K562 (cell line): ENCODE data around the gene AP1M2. TPM values are rescaled to one million over a fixed set of nuclear protein-coding genes. Genes with fewer than 3 reads are reported as not detected.

Experiments used
- ARID1B ChIP-seq: fragments of 450-650 bp; IDR thresholded peaks from 2 replicates; pipeline ENCODE4 v1.6.1; 2016; ENCODE audit warnings: antibody characterized with exemption, mild to moderate bottlenecking, inconsistent platforms
- CCNT2 ChIP-seq: IDR thresholded peaks from 2 replicates; pipeline ENCODE4 v1.6.1; 2011; ENCODE audit warnings: borderline replicate concordance, low read depth, mild to moderate bottlenecking, moderate library complexity, mixed read lengths, low read length; ENCODE audit not compliant: insufficient read length; ENCODE audit errors: extremely low read depth
- FOXA1 ChIP-seq: fragments of 450-650 bp; IDR thresholded peaks from 2 replicates; pipeline ENCODE4 v1.6.1; 2016; ENCODE audit warnings: mild to moderate bottlenecking, borderline replicate concordance
- MIER1 ChIP-seq: fragments of 450-650 bp; IDR thresholded peaks from 2 replicates; pipeline ENCODE4 v1.6.1; 2016; ENCODE audit warnings: antibody characterized with exemption, mild to moderate bottlenecking, low read depth
- PHB ChIP-seq: fragments of 250-450 bp; sonication (Bioruptor Pico); IDR thresholded peaks from 2 replicates; pipeline ENCODE4 v1.5.0; 2021
- SRF ChIP-seq, 2 experiments: fragments of 250-450, 450-650 bp in 1 of 2; sonication (Bioruptor Pico) in 1 of 2; sonication (generic) in 1 of 2; formaldehyde crosslinking; IDR thresholded peaks; 2 replicates each; pipeline versions ENCODE4 v1.5.0 to v1.5.1; 2020 to 2022; ENCODE audit warnings: mild to moderate bottlenecking in 1 of 2, missing genetic modification reagents in 1 of 2
- STAT5B ChIP-seq: fragments of 250-450 bp; sonication (Bioruptor Pico); IDR thresholded peaks from 2 replicates; pipeline ENCODE4 v1.8.0; 2021; ENCODE audit warnings: mild to moderate bottlenecking, inconsistent platforms
- ZNF263 ChIP-seq: sonication (generic); formaldehyde crosslinking; IDR thresholded peaks from 2 replicates; pipeline ENCODE4 v1.8.0; 2022; ENCODE audit warnings: mild to moderate bottlenecking, missing genetic modification reagents, borderline replicate concordance
- ZNF311 ChIP-seq: fragments of 250-450 bp; sonication (Bioruptor Pico); IDR thresholded peaks from 2 replicates; pipeline ENCODE4 v1.4.0; 2020; ENCODE audit warnings: mild to moderate bottlenecking, moderate library complexity
- polyA plus RNA-seq, 8 experiments: library from polyadenylated mRNA; depleted of rRNA in 4 of 8; stranded (reverse) in 5 of 8; unstranded in 3 of 8; fragments of >200 nt; fragmentation: Nextera tagmentation in 2 of 8; fragmentation: Illumina TruSeq in 1 of 8; extraction: Ambion mirVana in 2 of 8; extraction: Trizol in 1 of 8; gene quantifications; 2 replicates each; pipeline versions ENCODE4 v1.2.1 to v1.2.3, GENCODE V29; 2011 to 2014; ENCODE audit warnings: inconsistent platforms in 1 of 8, missing spikeins in 1 of 8
- total RNA-seq, 7 experiments: library from RNA; depleted of rRNA in 6 of 7; stranded (reverse); fragments of >200 nt in 6 of 7; fragmentation: Illumina TruSeq in 2 of 7; extraction: Trizol in 2 of 7; gene quantifications; 2 replicates each; pipeline versions ENCODE4 v1.2.1 to v1.2.3, GENCODE V29; 2011 to 2021; ENCODE audit warnings: low replicate concordance in 1 of 7
- TF ChIP-seq, protein P1 (sequence below), 2 experiments: fragments of 450-650 bp; IDR thresholded peaks; 2 replicates each; pipeline ENCODE4 v1.6.1; 2016
- TF ChIP-seq, protein P2 (sequence below), 2 experiments: fragments of 450-650 bp; IDR thresholded peaks; 2 replicates each; pipeline ENCODE4 v1.6.1; 2016; ENCODE audit warnings: mild to moderate bottlenecking in 2 of 2, borderline replicate concordance in 1 of 2, low read depth in 1 of 2, moderate library complexity in 1 of 2
- TF ChIP-seq, protein P3 (sequence below): sonication (generic); formaldehyde crosslinking; IDR thresholded peaks from 2 replicates; pipeline ENCODE4 v1.9.0; 2022; ENCODE audit warnings: mild to moderate bottlenecking, missing genetic modification reagents
- TF ChIP-seq, protein P4 (sequence below), 2 experiments: IDR thresholded peaks; 2 replicates each; pipeline ENCODE4 v1.6.1; 2011; ENCODE audit warnings: borderline replicate concordance in 1 of 2, control low read depth in 1 of 2, low read depth in 1 of 2, low read length in 1 of 2, mild to moderate bottlenecking in 1 of 2, mixed read lengths in 1 of 2, moderate library complexity in 1 of 2; ENCODE audit not compliant: insufficient read depth in 1 of 2, insufficient read length in 1 of 2, poor library complexity in 1 of 2, severe bottlenecking in 1 of 2; ENCODE audit errors: extremely low read depth in 1 of 2

AP1M2 gene
- total and polyA plus RNA-seq, 9 of the 15 experiments (the other 6 are each of a cell fraction or from before 2014, with no cell fraction given), result 0.33 to 1.4 (median 0.89) TPM; not detected in 1

DNA sequence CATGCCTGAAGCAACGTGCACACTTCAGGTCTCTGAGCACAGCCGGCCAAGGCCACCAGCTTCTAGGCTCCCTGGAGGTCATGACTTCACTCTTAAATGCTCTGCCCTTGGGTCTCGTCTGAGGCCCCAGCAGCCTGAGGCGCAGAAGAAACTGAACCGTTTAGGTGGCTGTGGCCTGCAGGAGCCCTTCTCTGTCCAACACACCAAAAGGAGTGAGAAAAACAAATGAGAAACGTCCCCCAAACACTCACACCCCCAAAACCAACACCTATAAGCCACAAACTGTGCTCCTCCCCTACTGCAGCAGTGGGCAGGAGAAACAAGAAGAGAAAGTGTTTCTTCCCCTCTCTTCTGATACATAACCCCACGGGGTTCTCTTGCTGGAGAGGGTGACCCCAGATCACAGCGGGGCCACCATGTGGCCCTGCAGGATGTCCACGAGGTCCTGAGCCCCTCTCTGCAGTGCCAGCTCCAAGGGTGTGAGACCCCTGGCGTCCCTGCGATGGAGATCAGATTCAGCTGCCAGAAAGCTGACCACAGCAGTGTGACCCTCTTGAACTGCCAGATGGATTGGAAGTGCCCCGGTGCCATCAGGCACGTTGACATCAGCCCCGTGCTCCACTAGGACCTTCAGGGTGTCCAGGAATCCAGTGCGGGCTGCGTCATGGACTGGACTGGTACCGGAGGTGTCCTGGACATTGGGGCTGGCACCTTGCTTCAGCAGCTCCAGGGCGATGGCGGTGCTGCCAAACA, 20.3 kb downstream of the AP1M2 start (continued):
- TF ChIP-seq, protein P1, sequence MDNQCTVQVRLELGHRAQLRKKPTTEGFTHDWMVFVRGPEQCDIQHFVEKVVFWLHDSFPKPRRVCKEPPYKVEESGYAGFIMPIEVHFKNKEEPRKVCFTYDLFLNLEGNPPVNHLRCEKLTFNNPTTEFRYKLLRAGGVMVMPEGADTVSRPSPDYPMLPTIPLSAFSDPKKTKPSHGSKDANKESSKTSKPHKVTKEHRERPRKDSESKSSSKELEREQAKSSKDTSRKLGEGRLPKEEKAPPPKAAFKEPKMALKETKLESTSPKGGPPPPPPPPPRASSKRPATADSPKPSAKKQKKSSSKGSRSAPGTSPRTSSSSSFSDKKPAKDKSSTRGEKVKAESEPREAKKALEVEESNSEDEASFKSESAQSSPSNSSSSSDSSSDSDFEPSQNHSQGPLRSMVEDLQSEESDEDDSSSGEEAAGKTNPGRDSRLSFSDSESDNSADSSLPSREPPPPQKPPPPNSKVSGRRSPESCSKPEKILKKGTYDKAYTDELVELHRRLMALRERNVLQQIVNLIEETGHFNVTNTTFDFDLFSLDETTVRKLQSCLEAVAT (IDR thresholded peaks at IDR 0.05), result no peak
- TF ChIP-seq STAT5B (CRISPR knock-in tag) (no peak), ARID1B (no peak), ZNF311 (CRISPR knock-in tag) (0 out of 2 replicates have a peak, but pooled peaks have one; percentile 43), CCNT2 (no peak), ZNF263 (no peak), SRF (CRISPR knock-in tag; IDR thresholded peaks at IDR 0.05) (no peak), PHB (CRISPR knock-in tag) (no peak), MIER1 (no peak), FOXA1 (no peak)
- TF ChIP-seq, protein P2, sequence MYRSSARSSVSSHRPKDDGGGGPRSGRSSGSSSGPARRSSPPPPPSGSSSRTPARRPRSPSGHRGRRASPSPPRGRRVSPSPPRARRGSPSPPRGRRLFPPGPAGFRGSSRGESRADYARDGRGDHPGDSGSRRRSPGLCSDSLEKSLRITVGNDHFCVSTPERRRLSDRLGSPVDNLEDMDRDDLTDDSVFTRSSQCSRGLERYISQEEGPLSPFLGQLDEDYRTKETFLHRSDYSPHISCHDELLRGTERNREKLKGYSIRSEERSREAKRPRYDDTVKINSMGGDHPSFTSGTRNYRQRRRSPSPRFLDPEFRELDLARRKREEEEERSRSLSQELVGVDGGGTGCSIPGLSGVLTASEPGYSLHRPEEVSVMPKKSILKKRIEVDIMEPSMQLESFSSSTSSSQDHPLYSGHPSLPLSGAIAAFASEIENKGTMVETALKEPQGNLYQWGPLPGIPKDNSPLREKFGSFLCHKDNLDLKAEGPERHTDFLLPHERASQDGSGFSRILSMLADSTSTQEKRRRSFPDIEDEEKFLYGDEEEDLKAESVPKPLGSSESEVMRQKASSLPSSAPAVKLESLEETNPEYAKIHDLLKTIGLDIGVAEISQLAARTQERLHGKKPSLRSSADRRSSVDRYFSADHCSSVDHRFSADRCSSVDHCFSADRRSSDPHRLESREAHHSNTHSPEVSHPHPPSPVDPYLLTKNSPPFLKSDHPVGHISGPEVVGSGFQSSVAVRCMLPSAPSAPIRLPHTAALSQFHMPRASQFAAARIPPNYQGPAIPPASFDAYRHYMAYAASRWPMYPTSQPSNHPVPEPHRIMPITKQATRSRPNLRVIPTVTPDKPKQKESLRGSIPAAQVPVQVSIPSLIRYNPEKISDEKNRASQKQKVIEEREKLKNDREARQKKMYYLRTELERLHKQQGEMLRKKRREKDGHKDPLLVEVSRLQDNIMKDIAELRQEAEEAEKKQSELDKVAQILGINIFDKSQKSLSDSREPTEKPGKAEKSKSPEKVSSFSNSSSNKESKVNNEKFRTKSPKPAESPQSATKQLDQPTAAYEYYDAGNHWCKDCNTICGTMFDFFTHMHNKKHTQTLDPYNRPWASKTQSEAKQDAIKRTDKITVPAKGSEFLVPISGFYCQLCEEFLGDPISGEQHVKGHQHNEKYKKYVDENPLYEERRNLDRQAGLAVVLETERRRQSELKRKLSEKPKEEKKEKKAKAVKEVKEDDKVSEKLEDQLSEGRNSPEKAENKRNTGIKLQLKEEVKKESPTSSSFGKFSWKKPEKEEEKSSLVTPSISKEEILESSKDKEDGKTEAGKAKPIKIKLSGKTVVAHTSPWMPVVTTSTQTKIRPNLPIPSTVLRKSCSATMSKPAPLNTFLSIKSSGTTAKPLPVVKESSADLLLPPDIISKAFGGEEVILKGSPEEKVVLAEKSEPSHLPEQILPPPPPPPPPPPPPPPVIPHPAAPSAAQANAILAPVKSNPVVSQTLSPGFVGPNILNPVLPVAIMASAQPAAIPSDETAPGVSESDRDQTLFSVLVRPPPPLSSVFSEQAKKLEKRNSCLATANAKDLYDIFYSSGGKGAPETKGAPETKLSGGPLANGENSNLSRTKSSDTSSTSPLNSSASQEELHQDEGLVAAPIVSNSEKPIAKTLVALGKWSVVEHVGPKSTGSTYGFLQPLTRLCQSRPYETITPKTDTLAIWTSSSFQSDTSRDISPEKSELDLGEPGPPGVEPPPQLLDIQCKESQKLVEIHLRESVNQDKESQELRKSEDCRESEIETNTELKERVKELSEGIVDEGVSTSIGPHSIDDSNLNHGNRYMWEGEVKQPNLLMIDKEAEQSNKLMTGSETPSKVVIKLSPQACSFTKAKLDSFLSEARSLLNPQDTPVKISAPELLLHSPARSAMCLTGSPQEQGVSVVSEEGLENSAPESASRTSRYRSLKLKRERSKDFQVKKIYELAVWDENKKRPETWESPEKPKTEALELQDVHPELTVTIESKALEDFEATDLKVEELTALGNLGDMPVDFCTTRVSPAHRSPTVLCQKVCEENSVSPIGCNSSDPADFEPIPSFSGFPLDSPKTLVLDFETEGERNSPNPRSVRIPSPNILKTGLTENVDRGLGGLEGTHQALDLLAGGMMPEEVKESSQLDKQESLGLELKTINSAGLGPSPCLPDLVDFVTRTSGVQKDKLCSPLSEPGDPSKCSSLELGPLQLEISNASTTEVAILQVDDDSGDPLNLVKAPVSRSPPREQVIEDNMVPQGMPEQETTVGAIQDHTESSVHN (IDR thresholded peaks at IDR 0.05; ENCODE audit: borderline replicate concordance in 1 of 2, low read depth in 1 of 2), result no peak
- TF ChIP-seq, protein P3, sequence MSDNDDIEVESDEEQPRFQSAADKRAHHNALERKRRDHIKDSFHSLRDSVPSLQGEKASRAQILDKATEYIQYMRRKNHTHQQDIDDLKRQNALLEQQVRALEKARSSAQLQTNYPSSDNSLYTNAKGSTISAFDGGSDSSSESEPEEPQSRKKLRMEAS (CRISPR knock-in tag), result peak; percentile 35; the same call in 1 of the 2 replicates
- TF ChIP-seq, protein P4, sequence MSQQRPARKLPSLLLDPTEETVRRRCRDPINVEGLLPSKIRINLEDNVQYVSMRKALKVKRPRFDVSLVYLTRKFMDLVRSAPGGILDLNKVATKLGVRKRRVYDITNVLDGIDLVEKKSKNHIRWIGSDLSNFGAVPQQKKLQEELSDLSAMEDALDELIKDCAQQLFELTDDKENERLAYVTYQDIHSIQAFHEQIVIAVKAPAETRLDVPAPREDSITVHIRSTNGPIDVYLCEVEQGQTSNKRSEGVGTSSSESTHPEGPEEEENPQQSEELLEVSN (IDR thresholded peaks at IDR 0.05; ENCODE audit: borderline replicate concordance in 1 of 2, extremely low read depth in 1 of 2, insufficient read depth in 1 of 2, insufficient read length in 1 of 2, low read depth in 1 of 2, low read length in 1 of 2, poor library complexity in 1 of 2, severe bottlenecking in 1 of 2), result no peak
